ENCODE measurements around the gene NDNF.

GRCh38 chr4:121107507-121107906, 35.2 kb upstream of the NDNF start:
- TF ChIP-seq CTCF (IDR thresholded peaks at IDR 0.05) (no peak), EZH2 (IDR thresholded peaks at IDR 0.05; ENCODE audit: borderline replicate concordance, insufficient read depth, low read depth, low read length, poor library complexity, severe bottlenecking) (no peak)
